ENCODE results near the gene EMILIN2.
"Not testable (repeated sequence)": the region's sequence is repeated elsewhere in the genome, so short reads cannot be mapped to it uniquely, and the experiment has no call there.

Gene EMILIN2

GRCh38 chr18:2846636-2847316, at the start of gene EMILIN2:
Gene EMILIN2, plus strand, starts transcription at chr18:2847006. Its CDS starts 183 bp downstream, at chr18:2847189.
- DNase-seq (ENCODE audit: low read depth): peak; percentile 30

GRCh38 chr18:2797951-2798350, 48.9 kb upstream of the EMILIN2 start:
- DNase-seq (ENCODE audit: low read depth): no peak

GRCh38 chr18:2799369-2799768, 47.4 kb upstream of the EMILIN2 start:
- no peak for DNase-seq (ENCODE audit: low read depth)

- DNase-seq (ENCODE audit: low read depth): no peak
These were observed 40.5 kb upstream of the EMILIN2 start for GRCh38 chr18:2805970-2806943.

GRCh38 chr18:2808640-2809039, 38.2 kb upstream of the EMILIN2 start:
- not testable (repeated sequence) for DNase-seq (ENCODE audit: low read depth)

- not testable (repeated sequence) for DNase-seq (ENCODE audit: low read depth)
These were observed 37.1 kb upstream of the EMILIN2 start for GRCh38 chr18:2809666-2810183.

- no peak for DNase-seq (ENCODE audit: low read depth)
These were observed 35.4 kb upstream of the EMILIN2 start for GRCh38 chr18:2811416-2811815.

- no peak for DNase-seq (ENCODE audit: low read depth)
These were observed 31.9 kb upstream of the EMILIN2 start for GRCh38 chr18:2814928-2815327.

- no peak for DNase-seq (ENCODE audit: low read depth)
These were observed 28.5 kb upstream of the EMILIN2 start for GRCh38 chr18:2818281-2818680.

- DNase-seq (ENCODE audit: low read depth): no peak
These were observed 25.1 kb upstream of the EMILIN2 start for GRCh38 chr18:2821695-2822094.

GRCh38 chr18:2822213-2822921, 24.4 kb upstream of the EMILIN2 start:
- no peak for DNase-seq (ENCODE audit: low read depth)

GRCh38 chr18:2823202-2823601, 23.6 kb upstream of the EMILIN2 start:
- DNase-seq (ENCODE audit: low read depth): no peak

- DNase-seq (ENCODE audit: low read depth): no peak
These were observed 22.8 kb upstream of the EMILIN2 start for GRCh38 chr18:2823966-2824365.

- no peak for DNase-seq (ENCODE audit: low read depth)
These were observed 21.9 kb upstream of the EMILIN2 start for GRCh38 chr18:2824865-2825264.

- DNase-seq (ENCODE audit: low read depth): no peak
These were observed 21.1 kb upstream of the EMILIN2 start for GRCh38 chr18:2825613-2826175.

- DNase-seq (ENCODE audit: low read depth): no peak
These were observed 20.2 kb upstream of the EMILIN2 start for GRCh38 chr18:2826581-2826980.

GRCh38 chr18:2827061-2827460, 19.7 kb upstream of the EMILIN2 start:
- no peak for DNase-seq (ENCODE audit: low read depth)

GRCh38 chr18:2836118-2836517, 10.7 kb upstream of the EMILIN2 start:
- not testable (repeated sequence) for DNase-seq (ENCODE audit: low read depth)

GRCh38 chr18:2837290-2837689, 9.5 kb upstream of the EMILIN2 start:
- DNase-seq (ENCODE audit: low read depth): not testable (repeated sequence)

GRCh38 chr18:2839202-2839601, 7.6 kb upstream of the EMILIN2 start:
- DNase-seq (ENCODE audit: low read depth): no peak

- DNase-seq (ENCODE audit: low read depth): no peak
These were observed 6.3 kb upstream of the EMILIN2 start for GRCh38 chr18:2840521-2840920.

GRCh38 chr18:2843146-2843545, 3.7 kb upstream of the EMILIN2 start:
- DNase-seq (ENCODE audit: low read depth): no peak
